GM18505 (cell line): ENCODE data around the gene C6orf15.

Experiments
- ATAC-seq: cut with Tn5 transposase; IDR thresholded peaks from one replicate; pipeline ENCODE4 v1.9.1; 2021; ENCODE audit not compliant: unreplicated experiment
- POLR2A ChIP-seq: IDR thresholded peaks from 4 replicates; pipeline ENCODE4 v1.6.1; 2011; ENCODE audit warnings: borderline replicate concordance; ENCODE audit not compliant: insufficient read depth, insufficient read length; ENCODE audit errors: extremely low read depth

The C6orf15 gene

GRCh38 chr6:31113861-31114540 lies 1.6 kb upstream of the C6orf15 start:
- ATAC-seq, result no peak
- TF ChIP-seq POLR2A, result no peak

GRCh38 chr6:31111712-31112111 lies 663 bp downstream of the C6orf15 start:
- TF ChIP-seq POLR2A, result no peak
- ATAC-seq, result no peak

GRCh38 chr6:31110825-31111582 lies 1.4 kb downstream of the C6orf15 start:
- no peak for TF ChIP-seq POLR2A
- no peak for ATAC-seq

- TF ChIP-seq POLR2A, result no peak
Observed at GRCh38 chr6:31107052-31107451, 5.3 kb downstream of the C6orf15 start.

GRCh38 chr6:31103136-31103535 lies 9.2 kb downstream of the C6orf15 start:
- no peak for TF ChIP-seq POLR2A
- no peak for ATAC-seq

More at GRCh38 chr6:31107052-31107451, 5.3 kb downstream of the C6orf15 start:
- no peak for ATAC-seq

GRCh38 chr6:31098449-31098938 lies 13.9 kb downstream of the C6orf15 start:
- no peak for ATAC-seq
- TF ChIP-seq POLR2A, result no peak

- TF ChIP-seq POLR2A, result no peak
- ATAC-seq, result no peak
Observed at GRCh38 chr6:31096656-31097055, 15.7 kb downstream of the C6orf15 start.

GRCh38 chr6:31096215-31096614 lies 16.2 kb downstream of the C6orf15 start:
- no peak for TF ChIP-seq POLR2A
- ATAC-seq, result no peak

- ATAC-seq, result no peak
- TF ChIP-seq POLR2A, result no peak
Observed at GRCh38 chr6:31094389-31094881, 17.9 kb downstream of the C6orf15 start.

- no peak for ATAC-seq
- TF ChIP-seq POLR2A, result no peak
Observed at GRCh38 chr6:31092769-31093505, 19.4 kb downstream of the C6orf15 start.

GRCh38 chr6:31092238-31092637 lies 20.1 kb downstream of the C6orf15 start:
- ATAC-seq, result no peak
- TF ChIP-seq POLR2A, result no peak

- ATAC-seq, result no peak
- no peak for TF ChIP-seq POLR2A
Observed at GRCh38 chr6:31091680-31092079, 20.7 kb downstream of the C6orf15 start.

- no peak for ATAC-seq
- no peak for TF ChIP-seq POLR2A
Observed at GRCh38 chr6:31090973-31091364, 21.4 kb downstream of the C6orf15 start.

GRCh38 chr6:31090275-31090972 lies 22.0 kb downstream of the C6orf15 start:
- ATAC-seq, result no peak
- TF ChIP-seq POLR2A, result no peak
